ENCODE data around the gene MACROH2A1.

- TF ChIP-seq SMAD4 (CRISPR knock-in tag; conservative IDR thresholded peaks at IDR 0.05) (peak; percentile 41; the same call in 1 of the 2 replicates), TEAD2 (tag; IDR thresholded peaks at IDR 0.05) (no peak), GMEB1 (CRISPR knock-in tag; IDR thresholded peaks at IDR 0.05) (no peak), GABPA (tag; conservative IDR thresholded peaks at IDR 0.05; ENCODE audit: low read depth) (no peak), SP2 (IDR thresholded peaks at IDR 0.05; ENCODE audit: extremely low read depth, low read depth, low read length, poor library complexity, severe bottlenecking) (no peak), BRF1 (IDR thresholded peaks at IDR 0.05; ENCODE audit: borderline replicate concordance, extremely low read depth, insufficient read length) (no peak), TFAM (CRISPR knock-in tag; conservative IDR thresholded peaks at IDR 0.05) (no peak), CREB5 (CRISPR knock-in tag; IDR thresholded peaks at IDR 0.05) (no peak), CTCF (IDR thresholded peaks at IDR 0.05 in 2 of 3, conservative IDR thresholded peaks at IDR 0.05 in 1 of 3; ENCODE audit: insufficient read depth in 2 of 3, low read depth in 1 of 3, low read length in 3 of 3) (peak in 1 of 3 experiments; percentile 12; a peak in 1 of 6 replicates), EP300 (IDR thresholded peaks at IDR 0.05; ENCODE audit: low read length) (no peak)
These were observed 38.9 kb upstream of the MACROH2A1 start for GRCh38 chr5:135437796-135438560.

Measured in K562 (cell line).